GM18505 (cell line): ENCODE data around the gene CRYGN.

Experiments
- ATAC-seq: cut with Tn5 transposase; IDR thresholded peaks from one replicate; pipeline ENCODE4 v1.9.1; 2021; ENCODE audit not compliant: unreplicated experiment
- POLR2A ChIP-seq: IDR thresholded peaks from 4 replicates; pipeline ENCODE4 v1.6.1; 2011; ENCODE audit warnings: borderline replicate concordance; ENCODE audit not compliant: insufficient read depth, insufficient read length; ENCODE audit errors: extremely low read depth

The CRYGN gene

GRCh38 chr7:151440799-151441445, 981 bp upstream of the CRYGN start:
- no peak for TF ChIP-seq POLR2A
- no peak for ATAC-seq

- no peak for ATAC-seq
- no peak for TF ChIP-seq POLR2A
These were observed 908 bp downstream of the CRYGN start for GRCh38 chr7:151438864-151439601.

GRCh38 chr7:151437866-151438516, 1.9 kb downstream of the CRYGN start:
- ATAC-seq = no peak

GRCh38 chr7:151437159-151437553, 2.8 kb downstream of the CRYGN start:
- TF ChIP-seq POLR2A = no peak
- no peak for ATAC-seq

More at GRCh38 chr7:151437866-151438516, 1.9 kb downstream of the CRYGN start:
- TF ChIP-seq POLR2A = no peak

GRCh38 chr7:151436446-151437158, 3.3 kb downstream of the CRYGN start:
- no peak for ATAC-seq
- TF ChIP-seq POLR2A = no peak

GRCh38 chr7:151435971-151436370, 4.0 kb downstream of the CRYGN start:
- no peak for TF ChIP-seq POLR2A
- ATAC-seq = no peak

GRCh38 chr7:151435103-151435916, 4.6 kb downstream of the CRYGN start:
- TF ChIP-seq POLR2A = no peak
- ATAC-seq = no peak

- ATAC-seq = no peak
- no peak for TF ChIP-seq POLR2A
These were observed 5.4 kb downstream of the CRYGN start for GRCh38 chr7:151434549-151434948.

- ATAC-seq = no peak
- TF ChIP-seq POLR2A = no peak
These were observed 6.1 kb downstream of the CRYGN start for GRCh38 chr7:151433721-151434400.

- no peak for TF ChIP-seq POLR2A
- ATAC-seq = peak; percentile 63
These were observed 7.1 kb downstream of the CRYGN start for GRCh38 chr7:151432658-151433521.

GRCh38 chr7:151431768-151432311, 8.1 kb downstream of the CRYGN start:
- no peak for TF ChIP-seq POLR2A
- ATAC-seq = no peak
